PC-9 (cell line): ENCODE data around the gene SLC2A9. TPM values are rescaled to one million over a fixed set of nuclear protein-coding genes. Genes with fewer than 3 reads are reported as not detected.
A peak's percentile ranks its signal among the peaks of the same experiment; 100 is the strongest.

Source experiments
- BruUV-seq: library from RNA; stranded (reverse); fragments of 400-500 nt; replicated peaks from 2 replicates; lab custom pipeline; 2021; lab: Mats Ljungman, UMichigan
- CTCF ChIA-PET: fragments of 300-600 bp; sonication (Branson Sonifier 250); formaldehyde crosslinking; loops from one replicate; lab custom pipeline; 2022; ENCODE audit warnings: antibody characterized with exemption; lab: Charles Lee
- POLR2A ChIA-PET: fragments of 300-600 bp; sonication (Branson Sonifier 250); formaldehyde crosslinking; loops from one replicate; lab custom pipeline; 2022; ENCODE audit warnings: antibody characterized with exemption; ENCODE audit not compliant: unreplicated experiment; lab: Charles Lee
- DNase-seq, 2 experiments: peaks; one replicate each; pipeline versions ENCODE4 v3.0.0 to v3.0.0-alpha.2; 2015 to 2022; ENCODE audit warnings: mixed read lengths in 1 of 2
- H2AFZ ChIP-seq: fragments of 200-600 bp; sonication (generic); 2 replicates; pipeline ENCODE4 v1.8.1; 2017; ENCODE audit warnings: antibody characterized with exemption
- H3F3A ChIP-seq: fragments of 200-600 bp; sonication (generic); 2 replicates; pipeline ENCODE4 v1.8.1; 2017; ENCODE audit warnings: antibody characterized with exemption, mild to moderate bottlenecking, low read depth; ENCODE audit not compliant: insufficient read depth
- H3K27ac ChIP-seq: fragments of 200-600 bp; sonication (generic); 2 replicates; pipeline ENCODE4 v1.6.1; 2016; ENCODE audit warnings: mixed run types
- H3K27me3 ChIP-seq: fragments of 200-600 bp; sonication (generic); 2 replicates; pipeline ENCODE4 v1.6.1; 2016; ENCODE audit warnings: low read depth, mixed run types; ENCODE audit not compliant: insufficient read depth
- H3K36me3 ChIP-seq: fragments of 200-600 bp; sonication (generic); 2 replicates; pipeline ENCODE4 v1.6.1; 2016; ENCODE audit warnings: low read depth, mixed run types
- H3K4me1 ChIP-seq: fragments of 200-600 bp; sonication (generic); replicated peaks from 2 replicates; pipeline ENCODE4 v1.6.1; 2016; ENCODE audit warnings: mixed run types; ENCODE audit not compliant: insufficient read depth
- H3K4me2 ChIP-seq: fragments of 200-600 bp; sonication (generic); 2 replicates; pipeline ENCODE4 v1.6.1; 2017; ENCODE audit warnings: mixed run types
- H3K4me3 ChIP-seq: fragments of 200-600 bp; sonication (generic); 2 replicates; pipeline ENCODE4 v1.6.1; 2016; ENCODE audit warnings: mixed run types
- H3K79me2 ChIP-seq: fragments of 200-600 bp; sonication (generic); 2 replicates; pipeline ENCODE4 v1.6.1; 2017; ENCODE audit warnings: low read depth, mixed run types
- H3K9me2 ChIP-seq: fragments of 200-600 bp; sonication (generic); 2 replicates; pipeline ENCODE4 v1.8.1; 2017; ENCODE audit warnings: mild to moderate bottlenecking; ENCODE audit not compliant: insufficient read depth
- H3K9me3 ChIP-seq: fragments of 200-600 bp; sonication (generic); 2 replicates; pipeline ENCODE4 v1.8.1; 2016; ENCODE audit warnings: low read depth; ENCODE audit not compliant: insufficient read depth
- H4K20me1 ChIP-seq: fragments of 200-600 bp; sonication (generic); 2 replicates; pipeline ENCODE4 v1.8.1; 2017; ENCODE audit not compliant: insufficient read depth
- CTCF ChIP-seq: fragments of 200-600 bp; sonication (generic); conservative IDR thresholded peaks from 2 replicates; pipeline ENCODE4 v1.6.1; 2017; ENCODE audit warnings: mixed run types, antibody characterized with exemption, mild to moderate bottlenecking, moderate library complexity
- EZH2 ChIP-seq: fragments of 200-600 bp; sonication (generic); IDR thresholded peaks from 2 replicates; pipeline ENCODE4 v1.8.0; 2017; ENCODE audit warnings: antibody characterized with exemption, low read depth
- intact Hi-C: fragments of 100-400 bp; cut with micrococcal nuclease; formaldehyde crosslinking; loops from one replicate; pipeline ENCODE4 v1.10.0; 2022; ENCODE audit not compliant: unreplicated experiment
- total RNA-seq: library from RNA; stranded (reverse); gene quantifications from 2 replicates; pipeline ENCODE4 v1.2.3, GENCODE V29; 2021

SLC2A9 gene
- total RNA-seq, 1 experiment from 2014 or later = 0.28 TPM

GRCh38 chr4:10007436-10007740 is 13.9 kb downstream of the SLC2A9 start:
- Histone ChIP-seq H3K27ac (peak overlapping the region; percentile 100), H3K4me3 (peak overlapping the region; percentile 42; the same call in 1 of the 2 replicates), H3K27me3 (no peaks in the 10 kb centered on the region), H3K9me3 (no peaks in the 10 kb centered on the region), H3K9me2 (no peaks in the 10 kb centered on the region), H3K79me2 (no peaks in the 10 kb centered on the region), H3K36me3 (0 out of 2 replicates have a peak, but pooled peaks cover 4% of the 10 kb centered on the region), H3K4me2 (peak overlapping the region; percentile 85), H4K20me1 (no peaks in the 10 kb centered on the region), H3K4me1 (peaks cover 50% of the 10 kb centered on the region), H2AFZ (no peak overlapping the region), H3F3A (peaks cover 48% of the 10 kb centered on the region)
- no TSS peak for BruUV-seq
- CTCF ChIA-PET = no interaction called here
- TF ChIP-seq EZH2 (no peak), CTCF (no peak)
- POLR2A ChIA-PET = interaction anchor here (0.5 to 0.7 kb wide), 2 partner anchors 350 to 1161 kb away, joined by 5 read pairs; no protein-coding TSS in a partner anchor
- intact Hi-C loops = loop anchor here (1.0 to 5.0 kb wide), 3 partner anchors 25 to 100 kb away; no protein-coding TSS in a partner anchor
- no peak for DNase-seq

- Histone ChIP-seq H3K9me2 (no peaks in the 10 kb centered on the region), H4K20me1 (no peaks in the 10 kb centered on the region), H3K4me3 (peak overlapping the region; percentile 48; the same call in 1 of the 2 replicates), H2AFZ (no peak overlapping the region), H3K4me2 (peak overlapping the region; percentile 85), H3K27me3 (no peaks in the 10 kb centered on the region), H3F3A (peaks cover 48% of the 10 kb centered on the region), H3K79me2 (no peaks in the 10 kb centered on the region), H3K36me3 (0 out of 2 replicates have a peak, but pooled peaks cover 4% of the 10 kb centered on the region), H3K4me1 (peaks cover 50% of the 10 kb centered on the region), H3K9me3 (no peaks in the 10 kb centered on the region), H3K27ac (peak overlapping the region; percentile 100)
- TF ChIP-seq CTCF (no peak), EZH2 (no peak)
- POLR2A ChIA-PET = interaction anchor here (0.5 to 0.7 kb wide), 2 partner anchors 350 to 1160 kb away, joined by 5 read pairs; no protein-coding TSS in a partner anchor
- peak; percentile 79 to 98 for DNase-seq
- BruUV-seq = TSS peak; percentile 36
- intact Hi-C loops = loop anchor here (1.0 to 5.0 kb wide), 3 partner anchors 25 to 100 kb away; no protein-coding TSS in a partner anchor
- CTCF ChIA-PET = interaction anchor here (0.9 kb wide), 1 partner anchor 8 kb away, joined by 4 read pairs; no protein-coding TSS in a partner anchor
These were observed 14.5 kb downstream of the SLC2A9 start for GRCh38 chr4:10006601-10007435.

- H3K4me3 ChIP-seq = peak overlapping the region; percentile 48; the same call in 1 of the 2 replicates
- peak; percentile 57 to 96 for DNase-seq
- no peaks in the 10 kb centered on the region for H3K9me2 ChIP-seq
- ChIA-PET POLR2A (no interaction called here), CTCF (interaction anchor here (0.9 kb wide), 1 partner anchor 9 kb away, joined by 4 read pairs; no protein-coding TSS in a partner anchor)
- no peaks in the 10 kb centered on the region for H3K9me3 ChIP-seq
- intact Hi-C loops = loop anchor here (5.0 kb wide), 2 partner anchors 84 to 101 kb away; no protein-coding TSS in a partner anchor
- no peaks in the 10 kb centered on the region for H3K79me2 ChIP-seq
- H3K4me2 ChIP-seq = peak overlapping the region; percentile 85
- H2AFZ ChIP-seq = no peak overlapping the region
- H3K27ac ChIP-seq = peak overlapping the region; percentile 100
- peaks cover 50% of the 10 kb centered on the region for H3K4me1 ChIP-seq
- H4K20me1 ChIP-seq = no peaks in the 10 kb centered on the region
- no peak for TF ChIP-seq CTCF
- no peak for TF ChIP-seq EZH2
- no peaks in the 10 kb centered on the region for H3K27me3 ChIP-seq
- no TSS peak for BruUV-seq
- 0 out of 2 replicates have a peak, but pooled peaks cover 3% of the 10 kb centered on the region for H3K36me3 ChIP-seq
- H3F3A ChIP-seq = peaks cover 48% of the 10 kb centered on the region
These were observed 15.1 kb downstream of the SLC2A9 start for GRCh38 chr4:10006231-10006600.
